GM12864 (cell line): Measurements from ENCODE around the gene KRTAP4-16.
"Not testable (repeated sequence)": the region's sequence is repeated elsewhere in the genome, so short reads cannot be mapped to it uniquely, and the experiment has no call there.

Experiments
- DNase-seq: peaks from one replicate; pipeline ENCODE4 v3.0.0-alpha.2; 2011; ENCODE audit warnings: low read depth
- H3K4me3 ChIP-seq: 2 replicates; pipeline ENCODE4 v1.5.1; 2011; ENCODE audit warnings: mild to moderate bottlenecking, low read depth, low read length, control low read depth
- CTCF ChIP-seq: IDR thresholded peaks from 2 replicates; pipeline ENCODE4 v1.5.1; 2011; ENCODE audit warnings: low read depth, mild to moderate bottlenecking, moderate library complexity, low read length, control low read depth, inconsistent platforms; ENCODE audit errors: missing control alignments

The KRTAP4-16 gene

GRCh38 chr17:41073676-41074075 is 28.3 kb downstream of the KRTAP4-16 start:
- DNase-seq = no peak
- TF ChIP-seq CTCF = no peak
- H3K4me3 ChIP-seq = no peak overlapping the region

DNA sequence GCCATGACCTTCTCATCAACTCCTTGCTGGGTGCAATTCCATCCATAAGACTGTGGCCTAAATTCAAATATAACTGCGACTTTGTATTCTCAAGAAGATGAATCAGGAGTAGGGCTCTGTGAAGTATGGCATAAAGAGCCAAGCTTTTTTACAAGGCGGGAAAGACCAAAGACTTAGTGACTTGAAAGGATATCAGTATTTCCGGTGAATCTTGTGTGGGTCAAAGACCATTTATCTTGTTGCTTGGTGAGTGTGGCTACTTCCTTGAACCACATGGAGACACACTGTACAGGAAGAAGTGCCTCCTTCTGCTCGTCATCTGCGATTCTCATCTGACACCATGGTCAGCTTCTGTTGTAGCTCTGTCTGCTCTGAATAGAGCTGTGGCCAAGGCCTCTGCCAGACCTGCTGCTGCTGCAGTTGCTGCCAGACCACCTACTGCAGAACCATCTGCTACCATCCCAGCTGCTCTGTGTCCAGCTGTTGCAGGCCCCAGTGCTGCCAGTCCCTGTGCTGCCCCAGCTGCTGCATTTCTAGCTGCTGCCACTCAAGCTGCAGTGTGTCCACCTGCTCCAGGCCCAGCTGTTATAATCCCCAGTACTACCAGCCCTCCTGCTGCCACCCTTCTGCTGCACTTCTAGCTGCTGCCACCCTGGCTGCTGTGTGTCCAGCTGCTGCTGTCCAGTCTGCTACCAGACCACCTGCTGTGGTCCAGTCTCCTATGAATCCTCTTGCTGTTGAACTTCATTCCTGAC is 30.2 kb downstream of the KRTAP4-16 start:
- H3K4me3 ChIP-seq = no peak overlapping the region
- DNase-seq = no peak
- no peak for TF ChIP-seq CTCF

GRCh38 chr17:41069031-41069430 is 33.0 kb downstream of the KRTAP4-16 start:
- DNase-seq = no peak
- no peak overlapping the region for H3K4me3 ChIP-seq
- no peak for TF ChIP-seq CTCF

- no peak overlapping the region for H3K4me3 ChIP-seq
- no peak for DNase-seq
- no peak for TF ChIP-seq CTCF
These were observed 34.7 kb downstream of the KRTAP4-16 start for GRCh38 chr17:41067281-41067680.

DNA sequence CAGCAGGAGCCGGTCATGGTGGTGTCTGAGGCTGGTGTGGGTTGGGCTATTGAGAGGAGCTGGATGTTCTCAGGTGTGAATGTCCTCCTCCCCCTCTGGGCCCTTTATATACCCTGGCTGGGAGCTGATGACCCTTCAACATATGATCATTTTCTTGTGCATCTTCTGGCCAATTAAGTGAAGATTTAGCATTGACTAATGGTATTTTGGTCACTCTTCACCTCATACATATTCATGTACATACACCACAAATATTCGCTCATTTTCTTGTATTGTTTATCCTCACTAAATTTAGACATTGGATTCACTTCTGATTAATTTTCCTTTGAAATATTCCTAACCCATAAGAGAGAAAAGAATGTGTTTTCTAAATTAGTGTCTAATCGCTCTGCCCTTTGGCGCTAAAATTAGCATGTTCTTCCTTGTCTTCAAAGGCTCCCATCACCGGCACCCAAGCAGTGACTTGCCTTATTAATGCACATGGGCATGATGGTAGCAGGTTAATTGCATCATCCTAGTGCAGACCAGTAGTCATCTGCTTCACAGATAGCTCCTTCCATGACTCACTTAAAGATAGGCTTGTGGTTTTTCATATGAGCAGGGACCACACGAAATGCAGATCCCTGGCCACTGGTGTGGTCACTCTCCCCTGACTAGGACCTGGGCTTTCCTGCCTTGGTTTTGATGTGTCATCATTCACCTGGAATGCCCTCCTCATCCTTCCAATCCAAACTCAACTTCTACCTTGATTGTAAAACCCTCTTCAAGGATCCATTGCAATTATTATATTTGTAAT is 36.0 kb downstream of the KRTAP4-16 start, which contains the start of gene KRTAP2-4:
Gene KRTAP2-4 (minus strand): TSS at position 51 of the 796 bp plus-strand sequence. CDS start 34 bp downstream, at position 17.
- H3K4me3 ChIP-seq = no peak within 1 kb of the TSS
- TF ChIP-seq CTCF = no peak
- DNase-seq = no peak

- not testable (repeated sequence) for H3K4me3 ChIP-seq, DNase-seq
These were observed 36.9 kb downstream of the KRTAP4-16 start for GRCh38 chr17:41065016-41065689.

DNA sequence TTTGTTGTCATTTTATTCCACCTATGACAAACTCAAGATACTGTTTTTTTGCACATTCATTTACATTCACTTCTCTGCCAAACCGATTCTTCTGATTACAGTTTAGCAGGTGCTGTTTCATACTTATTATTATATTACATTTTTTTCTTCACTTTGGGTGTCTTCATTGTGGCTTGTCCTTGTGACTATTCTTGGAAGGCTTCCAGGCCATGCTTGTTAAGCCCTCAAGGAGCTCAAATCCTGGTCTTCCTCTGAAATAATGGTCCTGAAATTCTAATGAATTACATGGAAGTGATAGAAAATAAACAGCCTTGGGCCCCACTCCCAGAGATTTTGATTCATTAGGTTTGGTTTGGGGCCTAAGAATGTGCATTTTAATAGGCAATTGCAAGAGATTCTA is 37.7 kb downstream of the KRTAP4-16 start:
- DNase-seq = no peak
- no peak for TF ChIP-seq CTCF
- no peak overlapping the region for H3K4me3 ChIP-seq
